ENCODE results near the gene TCOF1.

The TCOF1 gene

DNA sequence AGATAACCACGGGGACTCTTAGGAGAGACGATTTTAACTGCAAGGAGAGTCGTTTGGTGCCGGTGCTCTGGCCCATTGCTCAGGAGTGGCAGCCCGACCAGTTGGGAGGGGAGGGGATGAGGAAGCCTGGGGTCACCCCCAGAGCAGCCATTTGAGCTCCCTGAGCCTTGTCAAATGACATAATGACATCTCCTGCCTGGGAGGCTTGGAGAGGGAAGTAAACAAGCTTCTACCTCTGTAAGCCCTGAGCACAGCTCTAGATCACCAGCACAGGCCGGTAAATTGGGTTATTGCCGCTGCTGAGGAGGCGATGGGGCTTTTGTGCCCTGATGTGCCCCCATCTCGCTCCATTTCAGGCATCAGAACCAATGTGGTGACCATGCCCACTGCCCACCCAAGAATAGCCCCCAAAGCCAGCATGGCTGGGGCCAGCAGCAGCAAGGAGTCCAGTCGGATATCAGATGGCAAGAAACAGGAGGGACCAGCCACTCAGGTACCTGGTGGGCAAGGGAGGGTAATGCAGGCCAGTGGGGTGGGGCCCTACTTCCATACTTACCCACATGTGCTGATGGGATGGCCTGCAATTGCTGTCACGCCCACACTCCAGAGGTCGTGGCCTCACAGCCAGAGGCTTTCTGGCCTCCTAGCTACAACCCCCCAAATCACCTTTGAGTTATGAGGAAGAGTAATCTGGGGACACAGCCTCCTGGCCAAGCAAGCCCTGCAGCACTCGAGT lies 32.2 kb downstream of the TCOF1 start:
- H3K36me3 ChIP-seq (ENCODE audit: control insufficient read depth in 1 of 2, insufficient read depth in 2 of 2, low read length in 2 of 2): peaks cover 35 to 95% of the 10 kb centered on the region in 2 donors
- no peak overlapping the region for H3K27ac ChIP-seq (ENCODE audit: low read depth, low read length)

DNA sequence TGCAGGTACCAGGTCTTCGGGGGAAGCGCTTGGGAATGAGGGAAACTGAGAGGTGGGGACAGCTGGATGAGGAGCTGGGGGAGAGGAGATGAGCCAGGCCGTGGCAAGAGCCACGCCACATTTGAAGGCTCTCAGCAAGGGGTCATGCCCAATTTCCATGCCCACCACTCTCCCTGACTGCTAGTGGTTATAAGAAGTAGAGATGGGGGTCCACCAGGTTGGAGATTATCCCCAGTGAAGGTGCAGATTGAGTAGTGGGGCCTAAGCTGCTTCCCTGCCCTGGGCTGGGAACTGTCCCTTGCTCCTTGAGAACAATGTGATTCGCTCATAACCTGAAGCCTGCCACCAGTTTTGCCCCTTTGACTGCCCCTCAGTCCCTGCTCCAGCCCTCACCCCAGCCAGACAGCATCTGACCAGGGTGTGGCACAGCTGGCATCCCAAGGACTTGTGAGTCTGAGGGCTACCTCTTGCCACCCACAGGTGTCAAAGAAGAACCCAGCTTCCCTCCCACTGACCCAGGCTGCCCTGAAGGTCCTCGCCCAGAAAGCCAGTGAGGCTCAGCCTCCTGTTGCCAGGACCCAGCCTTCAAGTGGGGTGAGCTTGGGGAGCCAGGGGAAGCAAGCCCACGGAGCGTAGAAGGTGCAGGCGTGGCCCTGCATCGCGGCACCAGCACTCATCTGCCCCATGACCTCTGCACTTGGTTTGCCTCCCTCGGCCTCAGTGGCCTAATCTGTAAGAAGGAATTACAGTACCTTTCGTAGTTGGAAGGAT lies 33.8 kb downstream of the TCOF1 start:
- Histone ChIP-seq H3K27me3 (ENCODE audit: control insufficient read depth in 1 of 2, insufficient read depth in 2 of 2, low read length in 2 of 2) (no peaks in the 10 kb centered on the region), H3K27ac (ENCODE audit: low read depth, low read length) (no peak overlapping the region), H3K4me1 (ENCODE audit: control insufficient read depth in 1 of 2, insufficient read depth in 2 of 2, low read length in 2 of 2) (no peaks in the 10 kb centered on the region), H3K9ac (ENCODE audit: low read depth in 1 of 2, low read length in 2 of 2) (no peak overlapping the region), H3K36me3 (ENCODE audit: control insufficient read depth in 1 of 2, insufficient read depth in 2 of 2, low read length in 2 of 2) (peaks cover 34 to 92% of the 10 kb centered on the region in 2 donors), H3K9me3 (ENCODE audit: control insufficient read depth in 1 of 2, low read length in 2 of 2) (no peaks in the 10 kb centered on the region), H3K4me3 (ENCODE audit: low read depth in 1 of 2, low read length in 2 of 2) (no peak overlapping the region)

More for the DNA sequence above, 32.2 kb downstream of the TCOF1 start:
- Histone ChIP-seq H3K27me3 (ENCODE audit: control insufficient read depth in 1 of 2, insufficient read depth in 2 of 2, low read length in 2 of 2) (no peaks in the 10 kb centered on the region), H3K9ac (ENCODE audit: low read depth in 1 of 2, low read length in 2 of 2) (no peak overlapping the region), H3K4me3 (ENCODE audit: low read depth in 1 of 2, low read length in 2 of 2) (no peak overlapping the region), H3K4me1 (ENCODE audit: control insufficient read depth in 1 of 2, insufficient read depth in 2 of 2, low read length in 2 of 2) (no peaks in the 10 kb centered on the region), H3K9me3 (ENCODE audit: control insufficient read depth in 1 of 2, low read length in 2 of 2) (no peaks in the 10 kb centered on the region)

DNA sequence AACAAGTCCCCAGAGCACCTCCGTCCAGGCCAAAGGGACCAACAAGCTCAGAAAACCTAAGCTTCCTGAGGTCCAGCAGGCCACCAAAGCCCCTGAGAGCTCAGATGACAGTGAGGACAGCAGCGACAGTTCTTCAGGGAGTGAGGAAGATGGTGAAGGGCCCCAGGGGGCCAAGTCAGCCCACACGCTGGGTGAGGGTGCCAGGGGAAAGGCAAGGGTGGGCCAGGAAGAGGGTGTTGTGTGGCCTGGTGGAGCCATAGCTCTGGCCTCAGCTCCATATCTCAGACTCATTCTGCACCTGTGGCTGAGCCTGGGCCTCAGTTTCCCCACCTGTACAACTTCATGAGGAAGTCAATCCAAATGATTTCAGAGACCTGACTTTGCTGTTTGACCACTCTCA lies 34.5 kb downstream of the TCOF1 start:
- Histone ChIP-seq H3K4me1 (ENCODE audit: control insufficient read depth in 1 of 2, insufficient read depth in 2 of 2, low read length in 2 of 2) (no peaks in the 10 kb centered on the region), H3K36me3 (ENCODE audit: control insufficient read depth in 1 of 2, insufficient read depth in 2 of 2, low read length in 2 of 2) (peaks cover 36 to 91% of the 10 kb centered on the region in 2 donors), H3K9me3 (ENCODE audit: control insufficient read depth in 1 of 2, low read length in 2 of 2) (no peaks in the 10 kb centered on the region), H3K4me3 (ENCODE audit: low read depth in 1 of 2, low read length in 2 of 2) (no peak overlapping the region), H3K27me3 (ENCODE audit: control insufficient read depth in 1 of 2, insufficient read depth in 2 of 2, low read length in 2 of 2) (no peaks in the 10 kb centered on the region), H3K27ac (ENCODE audit: low read depth, low read length) (no peak overlapping the region), H3K9ac (ENCODE audit: low read depth in 1 of 2, low read length in 2 of 2) (no peak overlapping the region)

DNA sequence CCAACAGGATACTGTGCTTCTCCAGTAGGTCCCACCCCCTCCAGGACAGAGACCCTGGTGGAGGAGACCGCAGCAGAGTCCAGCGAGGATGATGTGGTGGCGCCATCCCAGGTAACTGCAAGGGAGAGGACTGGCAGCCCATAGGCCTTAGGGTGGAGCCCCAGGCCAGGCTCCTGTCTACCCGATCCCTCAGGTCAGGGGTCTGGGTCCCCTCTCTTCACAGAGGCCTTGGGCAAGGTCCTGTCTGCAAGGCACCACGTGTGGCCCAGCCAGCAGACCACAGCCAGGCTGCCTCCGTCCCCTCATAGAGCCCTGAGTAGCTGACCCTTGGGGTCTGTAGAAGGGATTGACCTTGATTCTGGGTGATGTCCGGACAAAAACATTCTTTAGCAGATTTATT lies 35.2 kb downstream of the TCOF1 start:
- Histone ChIP-seq H3K27ac (ENCODE audit: low read depth, low read length) (no peak overlapping the region), H3K9ac (ENCODE audit: low read depth in 1 of 2, low read length in 2 of 2) (no peak overlapping the region), H3K4me1 (ENCODE audit: control insufficient read depth in 1 of 2, insufficient read depth in 2 of 2, low read length in 2 of 2) (no peaks in the 10 kb centered on the region), H3K4me3 (ENCODE audit: low read depth in 1 of 2, low read length in 2 of 2) (no peak overlapping the region), H3K9me3 (ENCODE audit: control insufficient read depth in 1 of 2, low read length in 2 of 2) (no peaks in the 10 kb centered on the region), H3K27me3 (ENCODE audit: control insufficient read depth in 1 of 2, insufficient read depth in 2 of 2, low read length in 2 of 2) (no peaks in the 10 kb centered on the region), H3K36me3 (ENCODE audit: control insufficient read depth in 1 of 2, insufficient read depth in 2 of 2, low read length in 2 of 2) (peaks cover 30 to 92% of the 10 kb centered on the region in 2 donors)

DNA sequence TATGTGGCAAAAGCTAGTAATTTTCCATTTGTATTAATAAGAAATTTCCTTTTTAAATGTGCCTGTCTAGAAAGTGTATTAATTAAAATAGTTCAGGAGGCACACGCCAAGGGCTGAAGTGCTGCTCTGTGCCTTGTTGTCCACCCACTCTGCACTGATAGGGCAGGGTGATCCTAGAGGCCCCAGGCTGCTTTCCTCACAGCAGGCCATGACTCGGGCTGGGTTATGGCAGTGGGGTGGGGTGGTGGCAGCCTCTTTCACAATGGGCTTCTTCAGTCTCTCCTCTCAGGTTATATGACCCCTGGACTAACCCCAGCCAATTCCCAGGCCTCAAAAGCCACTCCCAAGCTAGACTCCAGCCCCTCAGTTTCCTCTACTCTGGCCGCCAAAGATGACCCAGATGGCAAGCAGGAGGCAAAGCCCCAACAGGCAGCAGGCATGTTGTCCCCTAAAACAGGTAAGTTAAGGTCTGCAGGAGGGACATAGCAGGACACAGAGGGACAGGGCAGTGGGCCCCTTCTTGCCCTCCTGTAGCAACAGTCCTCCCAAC lies 35.7 kb downstream of the TCOF1 start:
- peaks cover 30 to 88% of the 10 kb centered on the region in 2 donors for H3K36me3 ChIP-seq (ENCODE audit: control insufficient read depth in 1 of 2, insufficient read depth in 2 of 2, low read length in 2 of 2)
- H3K27me3 ChIP-seq (ENCODE audit: control insufficient read depth in 1 of 2, insufficient read depth in 2 of 2, low read length in 2 of 2): no peaks in the 10 kb centered on the region
- H3K9me3 ChIP-seq (ENCODE audit: control insufficient read depth in 1 of 2, low read length in 2 of 2): no peaks in the 10 kb centered on the region
- H3K4me1 ChIP-seq (ENCODE audit: control insufficient read depth in 1 of 2, insufficient read depth in 2 of 2, low read length in 2 of 2): no peaks in the 10 kb centered on the region
- H3K4me3 ChIP-seq (ENCODE audit: low read depth in 1 of 2, low read length in 2 of 2): no peak overlapping the region
- H3K27ac ChIP-seq (ENCODE audit: low read depth, low read length): no peak overlapping the region
- H3K9ac ChIP-seq (ENCODE audit: low read depth in 1 of 2, low read length in 2 of 2): no peak overlapping the region

DNA sequence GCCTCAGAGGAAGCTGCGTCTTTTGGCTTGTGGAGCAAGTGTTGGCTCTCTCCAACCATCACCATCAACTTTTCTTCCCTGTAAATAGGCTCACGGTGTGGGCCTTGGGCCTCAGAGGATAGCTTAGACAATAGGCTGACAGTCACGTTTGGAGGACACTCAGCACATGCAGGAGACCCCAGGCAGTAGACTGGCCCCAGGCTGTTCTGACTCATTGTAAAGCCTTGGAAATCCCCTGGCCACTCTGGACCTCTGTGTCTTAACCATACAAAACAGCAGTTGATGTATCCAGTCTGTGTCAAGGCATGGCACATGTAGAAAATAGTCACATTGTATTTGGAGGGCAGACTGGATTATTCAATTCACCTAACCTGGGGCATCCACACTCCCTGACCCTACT lies 36.6 kb downstream of the TCOF1 start:
- no peak overlapping the region for H3K9ac ChIP-seq (ENCODE audit: low read depth in 1 of 2, low read length in 2 of 2)
- H3K36me3 ChIP-seq (ENCODE audit: control insufficient read depth in 1 of 2, insufficient read depth in 2 of 2, low read length in 2 of 2): peaks cover 30 to 86% of the 10 kb centered on the region in 2 donors
- H3K27me3 ChIP-seq (ENCODE audit: control insufficient read depth in 1 of 2, insufficient read depth in 2 of 2, low read length in 2 of 2): no peaks in the 10 kb centered on the region
- H3K27ac ChIP-seq (ENCODE audit: low read depth, low read length): no peak overlapping the region
- H3K4me3 ChIP-seq (ENCODE audit: low read depth in 1 of 2, low read length in 2 of 2): no peak overlapping the region
- H3K9me3 ChIP-seq (ENCODE audit: control insufficient read depth in 1 of 2, low read length in 2 of 2): no peaks in the 10 kb centered on the region
- no peaks in the 10 kb centered on the region for H3K4me1 ChIP-seq (ENCODE audit: control insufficient read depth in 1 of 2, insufficient read depth in 2 of 2, low read length in 2 of 2)

DNA sequence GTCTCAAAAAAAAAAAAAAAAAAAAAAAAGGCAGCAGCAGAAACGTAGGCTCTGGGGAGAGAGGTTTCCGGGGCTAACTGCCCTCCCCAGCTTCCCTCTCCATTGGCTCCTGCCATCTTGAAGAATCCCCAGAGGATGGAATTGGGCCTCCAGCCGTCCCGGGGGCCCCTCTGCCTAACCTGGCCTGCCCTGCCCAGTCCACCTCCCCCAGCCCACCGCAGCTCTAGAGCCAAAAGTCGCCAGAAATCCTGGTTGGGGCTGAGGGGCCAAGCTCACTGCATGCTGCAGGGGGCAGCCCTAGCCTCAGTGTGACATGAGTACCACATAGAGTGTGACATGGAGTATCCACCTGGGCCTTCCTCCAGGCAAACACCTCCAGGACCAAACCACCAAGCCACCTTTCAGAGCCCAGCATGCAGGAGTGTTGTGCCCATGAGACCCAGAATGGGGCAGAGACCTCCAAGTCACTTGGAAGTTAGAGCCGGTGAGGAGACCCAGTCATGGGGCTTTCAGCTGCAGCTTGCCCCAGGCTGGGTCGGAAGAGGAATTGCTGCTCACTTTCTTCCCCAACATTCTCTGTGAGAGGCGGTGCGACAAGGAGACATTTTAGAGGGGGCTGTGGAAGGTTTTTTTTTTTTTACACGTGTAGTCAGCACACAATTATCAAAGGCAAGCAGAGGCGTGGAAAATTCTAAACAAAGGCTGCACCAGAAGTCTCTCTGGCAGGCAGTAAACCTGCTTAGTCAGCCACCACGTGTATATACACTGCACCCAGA lies 37.6 kb downstream of the TCOF1 start:
- H3K9me3 ChIP-seq (ENCODE audit: control insufficient read depth in 1 of 2, low read length in 2 of 2): no peaks in the 10 kb centered on the region
- H3K36me3 ChIP-seq (ENCODE audit: control insufficient read depth in 1 of 2, insufficient read depth in 2 of 2, low read length in 2 of 2): peaks cover 23 to 86% of the 10 kb centered on the region in 2 donors
- H3K27ac ChIP-seq (ENCODE audit: low read depth, low read length): no peak overlapping the region
- no peak overlapping the region for H3K9ac ChIP-seq (ENCODE audit: low read depth in 1 of 2, low read length in 2 of 2)
- H3K4me3 ChIP-seq (ENCODE audit: low read depth in 1 of 2, low read length in 2 of 2): no peak overlapping the region
- no peaks in the 10 kb centered on the region for H3K27me3 ChIP-seq (ENCODE audit: control insufficient read depth in 1 of 2, insufficient read depth in 2 of 2, low read length in 2 of 2)
- no peaks in the 10 kb centered on the region for H3K4me1 ChIP-seq (ENCODE audit: control insufficient read depth in 1 of 2, insufficient read depth in 2 of 2, low read length in 2 of 2)

DNA sequence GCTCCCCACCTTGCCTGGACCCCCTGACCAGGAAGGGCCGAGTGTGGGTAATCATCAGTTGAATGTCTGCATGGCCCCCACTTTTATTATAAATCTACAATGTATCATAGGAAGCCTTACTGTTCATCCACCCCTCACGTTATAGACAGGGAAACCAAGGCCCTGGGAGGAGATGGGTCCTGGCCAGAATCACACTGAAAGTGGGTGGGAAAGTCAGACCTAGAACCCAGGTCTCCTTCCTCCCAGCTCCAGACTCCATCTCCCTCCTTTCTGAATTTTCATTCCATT lies 38.1 kb downstream of the TCOF1 start:
- Histone ChIP-seq H3K9ac (ENCODE audit: low read depth in 1 of 2, low read length in 2 of 2) (no peak overlapping the region), H3K4me1 (ENCODE audit: control insufficient read depth in 1 of 2, insufficient read depth in 2 of 2, low read length in 2 of 2) (no peaks in the 10 kb centered on the region), H3K27ac (ENCODE audit: low read depth, low read length) (no peak overlapping the region), H3K36me3 (ENCODE audit: control insufficient read depth in 1 of 2, insufficient read depth in 2 of 2, low read length in 2 of 2) (peaks cover 23 to 88% of the 10 kb centered on the region in 2 donors), H3K9me3 (ENCODE audit: control insufficient read depth in 1 of 2, low read length in 2 of 2) (no peaks in the 10 kb centered on the region), H3K27me3 (ENCODE audit: control insufficient read depth in 1 of 2, insufficient read depth in 2 of 2, low read length in 2 of 2) (no peaks in the 10 kb centered on the region), H3K4me3 (ENCODE audit: low read depth in 1 of 2, low read length in 2 of 2) (no peak overlapping the region)

DNA sequence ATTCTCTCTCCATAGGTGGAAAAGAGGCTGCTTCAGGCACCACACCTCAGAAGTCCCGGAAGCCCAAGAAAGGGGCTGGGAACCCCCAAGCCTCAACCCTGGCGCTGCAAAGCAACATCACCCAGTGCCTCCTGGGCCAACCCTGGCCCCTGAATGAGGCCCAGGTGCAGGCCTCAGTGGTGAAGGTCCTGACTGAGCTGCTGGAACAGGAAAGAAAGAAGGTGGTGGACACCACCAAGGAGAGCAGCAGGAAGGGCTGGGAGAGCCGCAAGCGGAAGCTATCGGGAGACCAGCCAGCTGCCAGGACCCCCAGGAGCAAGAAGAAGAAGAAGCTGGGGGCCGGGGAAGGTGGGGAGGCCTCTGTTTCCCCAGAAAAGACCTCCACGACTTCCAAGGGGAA lies 38.8 kb downstream of the TCOF1 start:
- Histone ChIP-seq H3K9ac (ENCODE audit: low read depth in 1 of 2, low read length in 2 of 2) (no peak overlapping the region), H3K9me3 (ENCODE audit: control insufficient read depth in 1 of 2, low read length in 2 of 2) (no peaks in the 10 kb centered on the region), H3K4me3 (ENCODE audit: low read depth in 1 of 2, low read length in 2 of 2) (no peak overlapping the region), H3K27ac (ENCODE audit: low read depth, low read length) (no peak overlapping the region), H3K36me3 (ENCODE audit: control insufficient read depth in 1 of 2, insufficient read depth in 2 of 2, low read length in 2 of 2) (peaks cover 30 to 88% of the 10 kb centered on the region in 2 donors), H3K4me1 (ENCODE audit: control insufficient read depth in 1 of 2, insufficient read depth in 2 of 2, low read length in 2 of 2) (no peaks in the 10 kb centered on the region), H3K27me3 (ENCODE audit: control insufficient read depth in 1 of 2, insufficient read depth in 2 of 2, low read length in 2 of 2) (no peaks in the 10 kb centered on the region)

Data from duodenal mucosa (tissue), 2 donors.